Chondrocyte (in vitro differentiated cells): ENCODE measurements around the gene SLC22A23. TPM values are rescaled to one million over a fixed set of nuclear protein-coding genes. Genes with fewer than 3 reads are reported as not detected.
A peak's percentile ranks its signal among the peaks of the same experiment; 100 is the strongest.

Experiments
- DNase-seq: peaks from one replicate; pipeline ENCODE4 v3.0.0; 2021; ENCODE audit warnings: mixed read lengths, low spot score
- H3K27ac Mint-ChIP-seq: one replicate; pipeline ENCODE4 v1.8.0; 2021; ENCODE audit warnings: mild to moderate bottlenecking, moderate library complexity, mixed read lengths; ENCODE audit not compliant: unreplicated experiment
- H3K27me3 Mint-ChIP-seq: 2 replicates; pipeline ENCODE4 v1.8.0; 2021; ENCODE audit warnings: low read depth, mixed read lengths
- H3K36me3 Mint-ChIP-seq: 2 replicates; pipeline ENCODE4 v1.8.0; 2021; ENCODE audit warnings: low read depth, mixed read lengths
- H3K4me1 Mint-ChIP-seq: 2 replicates; pipeline ENCODE4 v1.8.0; 2021; ENCODE audit warnings: low read depth, mild to moderate bottlenecking, mixed read lengths
- H3K4me3 Mint-ChIP-seq: one replicate; pipeline ENCODE4 v1.8.0; 2021; ENCODE audit warnings: mild to moderate bottlenecking, moderate library complexity, mixed read lengths; ENCODE audit not compliant: unreplicated experiment
- H3K9me3 Mint-ChIP-seq: 2 replicates; pipeline ENCODE4 v1.8.0; 2021; ENCODE audit warnings: low read depth, mixed read lengths
- total RNA-seq: library from RNA; stranded (reverse); gene quantifications from 3 replicates; pipeline ENCODE4 v1.2.1, GENCODE V29; 2021
- TF ChIP-seq, protein P1 (sequence below): fragments of 200-600 bp; sonication (generic); IDR thresholded peaks from 2 replicates; pipeline ENCODE4 v1.5.0; 2021; ENCODE audit warnings: antibody characterized with exemption, mild to moderate bottlenecking, moderate library complexity

SLC22A23 gene
- total RNA-seq, 1 donor from 2014 or later = 36.4 TPM

- no peaks in the 10 kb centered on the region for H3K9me3 Mint-ChIP-seq
Measured at GRCh38 chr6:3329393-3330051, 127.3 kb downstream of the SLC22A23 start.

GRCh38 chr6:3328796-3329195, 128.1 kb downstream of the SLC22A23 start:
- H3K9me3 Mint-ChIP-seq = no peaks in the 10 kb centered on the region
- no peak overlapping the region for H3K4me3 Mint-ChIP-seq
- DNase-seq = no peak
- H3K4me1 Mint-ChIP-seq = peaks cover 52% of the 10 kb centered on the region
- H3K36me3 Mint-ChIP-seq = no peaks in the 10 kb centered on the region
- TF ChIP-seq, protein P1, sequence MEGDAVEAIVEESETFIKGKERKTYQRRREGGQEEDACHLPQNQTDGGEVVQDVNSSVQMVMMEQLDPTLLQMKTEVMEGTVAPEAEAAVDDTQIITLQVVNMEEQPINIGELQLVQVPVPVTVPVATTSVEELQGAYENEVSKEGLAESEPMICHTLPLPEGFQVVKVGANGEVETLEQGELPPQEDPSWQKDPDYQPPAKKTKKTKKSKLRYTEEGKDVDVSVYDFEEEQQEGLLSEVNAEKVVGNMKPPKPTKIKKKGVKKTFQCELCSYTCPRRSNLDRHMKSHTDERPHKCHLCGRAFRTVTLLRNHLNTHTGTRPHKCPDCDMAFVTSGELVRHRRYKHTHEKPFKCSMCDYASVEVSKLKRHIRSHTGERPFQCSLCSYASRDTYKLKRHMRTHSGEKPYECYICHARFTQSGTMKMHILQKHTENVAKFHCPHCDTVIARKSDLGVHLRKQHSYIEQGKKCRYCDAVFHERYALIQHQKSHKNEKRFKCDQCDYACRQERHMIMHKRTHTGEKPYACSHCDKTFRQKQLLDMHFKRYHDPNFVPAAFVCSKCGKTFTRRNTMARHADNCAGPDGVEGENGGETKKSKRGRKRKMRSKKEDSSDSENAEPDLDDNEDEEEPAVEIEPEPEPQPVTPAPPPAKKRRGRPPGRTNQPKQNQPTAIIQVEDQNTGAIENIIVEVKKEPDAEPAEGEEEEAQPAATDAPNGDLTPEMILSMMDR = no peak
- no peaks in the 10 kb centered on the region for H3K27me3 Mint-ChIP-seq
- H3K27ac Mint-ChIP-seq = peak overlapping the region; percentile 46

More at GRCh38 chr6:3329393-3330051, 127.3 kb downstream of the SLC22A23 start:
- no peak for DNase-seq
- TF ChIP-seq, protein P1 = no peak
- H3K36me3 Mint-ChIP-seq = no peaks in the 10 kb centered on the region
- H3K4me1 Mint-ChIP-seq = peaks cover 47% of the 10 kb centered on the region
- peak overlapping the region; percentile 15 for H3K27ac Mint-ChIP-seq
- no peaks in the 10 kb centered on the region for H3K27me3 Mint-ChIP-seq
- H3K4me3 Mint-ChIP-seq = no peak overlapping the region

DNA sequence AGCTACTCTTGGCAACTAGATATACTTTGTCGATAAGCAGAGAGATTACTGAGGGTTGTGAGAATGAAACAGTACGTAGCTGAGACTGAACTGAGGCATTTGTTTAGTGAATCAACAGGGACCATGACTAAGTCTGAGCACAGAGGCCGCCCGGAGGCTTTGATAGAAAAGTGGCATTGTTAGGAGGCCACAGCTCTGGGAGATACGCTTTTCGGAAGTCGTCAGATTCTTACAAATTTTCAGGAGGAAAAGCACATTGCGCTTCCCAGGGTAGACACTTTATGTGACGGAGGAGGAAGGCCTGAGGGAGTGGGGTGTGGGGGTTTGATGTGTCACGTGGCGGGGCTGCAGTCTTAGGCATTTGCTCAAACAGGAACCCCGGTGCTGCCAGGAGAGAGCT, 128.7 kb downstream of the SLC22A23 start:
- no peaks in the 10 kb centered on the region for H3K27me3 Mint-ChIP-seq
- H3K4me3 Mint-ChIP-seq = no peak overlapping the region
- no peaks in the 10 kb centered on the region for H3K36me3 Mint-ChIP-seq
- no peak for DNase-seq
- H3K27ac Mint-ChIP-seq = no peak overlapping the region
- TF ChIP-seq, protein P1 = no peak
- H3K4me1 Mint-ChIP-seq = peaks cover 55% of the 10 kb centered on the region
- no peaks in the 10 kb centered on the region for H3K9me3 Mint-ChIP-seq

GRCh38 chr6:3327403-3327802, 129.4 kb downstream of the SLC22A23 start:
- DNase-seq = no peak
- Mint-ChIP-seq H3K27ac (no peak overlapping the region), H3K27me3 (no peaks in the 10 kb centered on the region), H3K9me3 (no peaks in the 10 kb centered on the region), H3K4me3 (no peak overlapping the region), H3K36me3 (no peaks in the 10 kb centered on the region), H3K4me1 (peaks cover 55% of the 10 kb centered on the region)
- TF ChIP-seq, protein P1 = no peak

DNA sequence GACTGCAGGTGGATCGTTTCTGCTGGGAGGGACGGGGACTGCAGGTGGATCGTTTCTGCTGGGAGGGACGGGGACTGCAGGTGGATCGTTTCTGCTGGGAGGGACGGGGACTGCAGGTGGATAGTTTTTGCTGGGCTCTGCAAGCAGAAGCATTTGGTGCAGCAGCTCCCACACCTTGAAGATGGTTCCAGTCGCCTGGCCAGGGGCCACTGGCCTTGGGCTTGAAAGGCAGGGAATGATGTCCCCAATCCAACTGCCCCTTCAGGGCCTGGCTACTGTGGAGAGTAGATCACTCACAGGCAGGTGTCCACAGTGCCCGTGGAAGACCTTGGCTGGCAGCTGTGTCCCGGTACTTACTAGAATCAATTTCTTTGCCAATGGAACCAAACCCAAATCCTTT, 129.9 kb downstream of the SLC22A23 start:
- Mint-ChIP-seq H3K27ac (no peak overlapping the region), H3K9me3 (no peaks in the 10 kb centered on the region), H3K36me3 (no peaks in the 10 kb centered on the region), H3K4me1 (peaks cover 55% of the 10 kb centered on the region), H3K4me3 (no peak overlapping the region), H3K27me3 (no peaks in the 10 kb centered on the region)
- no peak for DNase-seq
- TF ChIP-seq, protein P1 = no peak
